Adipocyte (in vitro differentiated cells): ENCODE measurements around the gene PHACTR3.

Experiments
- DNase-seq: peaks from one replicate; pipeline ENCODE4 v3.0.0-alpha.2; 2015; ENCODE audit warnings: low read depth
- H3K27me3 ChIP-seq: replicated peaks from 2 replicates; pipeline ENCODE4 v1.7.0; 2013; ENCODE audit warnings: mild to moderate bottlenecking, low read length, moderate library complexity; ENCODE audit not compliant: control insufficient read depth, insufficient read depth
- H3K36me3 ChIP-seq: 2 replicates; pipeline ENCODE4 v1.7.0; 2013; ENCODE audit warnings: low read length, mild to moderate bottlenecking, moderate library complexity; ENCODE audit not compliant: control insufficient read depth, insufficient read depth, severe bottlenecking
- H3K4me1 ChIP-seq: 2 replicates; pipeline ENCODE4 v1.7.0; 2013; ENCODE audit warnings: mild to moderate bottlenecking, low read length, moderate library complexity; ENCODE audit not compliant: control insufficient read depth, insufficient read depth
- H3K4me3 ChIP-seq: 2 replicates; pipeline ENCODE4 v1.7.0; 2013; ENCODE audit warnings: mild to moderate bottlenecking, low read length, moderate library complexity
- H3K9ac ChIP-seq: 2 replicates; pipeline ENCODE4 v1.7.0; 2013; ENCODE audit warnings: mild to moderate bottlenecking, low read length, moderate library complexity
- H3K9me3 ChIP-seq: 2 replicates; pipeline ENCODE4 v1.7.0; 2013; ENCODE audit warnings: mild to moderate bottlenecking, low read length, moderate library complexity; ENCODE audit not compliant: control insufficient read depth

Gene PHACTR3

GRCh38 chr20:59827138-59828056, 223.1 kb downstream of the PHACTR3 start:
- H3K9me3 ChIP-seq: no peaks in the 10 kb centered on the region
- H3K4me1 ChIP-seq: no peaks in the 10 kb centered on the region
- H3K27me3 ChIP-seq: peaks cover 49% of the 10 kb centered on the region
- H3K36me3 ChIP-seq: no peaks in the 10 kb centered on the region
- H3K9ac ChIP-seq: no peak overlapping the region
- no peak overlapping the region for H3K4me3 ChIP-seq
- no peak for DNase-seq

DNA sequence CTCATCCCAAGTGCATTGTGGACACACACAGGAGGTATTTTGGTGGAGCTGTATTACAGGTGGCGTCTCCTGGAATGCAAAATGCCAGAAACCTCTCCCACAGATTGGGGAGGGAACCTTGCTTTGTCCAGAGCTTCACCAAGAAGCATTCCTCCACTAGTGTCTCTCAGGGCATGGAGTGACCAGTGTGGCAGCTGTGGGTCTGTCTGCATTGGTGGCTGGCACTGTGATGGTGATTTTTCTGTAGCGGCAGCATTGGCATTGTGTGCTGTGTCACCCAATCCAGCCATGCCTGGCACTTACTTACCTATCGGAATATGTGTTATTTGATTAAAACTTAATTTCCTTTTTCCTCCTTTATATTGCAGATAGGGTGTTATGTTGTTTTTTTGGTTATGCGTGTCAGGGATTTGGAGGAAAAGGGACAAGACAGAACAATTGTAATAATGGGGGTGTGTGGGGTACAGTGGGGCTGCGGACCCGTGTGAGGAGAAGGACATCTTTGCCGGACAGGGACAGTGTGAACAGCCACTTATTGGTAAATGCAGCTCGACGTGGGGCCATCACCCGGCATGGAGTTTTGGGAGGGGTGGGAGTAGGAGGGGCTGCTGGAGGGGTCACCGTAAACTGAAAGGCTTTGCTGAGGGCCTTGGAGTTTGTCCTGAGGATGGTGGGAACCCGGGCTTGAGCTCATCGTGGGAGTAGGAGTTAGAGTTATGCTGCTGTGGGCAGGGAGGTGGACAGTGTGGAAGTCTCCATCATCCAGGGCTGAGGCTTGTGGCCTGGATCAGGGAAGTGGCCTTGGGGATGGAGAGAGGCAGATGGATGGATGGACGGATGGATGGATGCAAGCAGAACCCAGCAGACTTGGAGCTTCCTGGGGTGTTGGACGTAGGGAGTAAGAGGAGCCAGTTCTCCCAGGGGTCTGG, 224.0 kb downstream of the PHACTR3 start:
- Histone ChIP-seq H3K9me3 (no peaks in the 10 kb centered on the region), H3K27me3 (peaks cover 48% of the 10 kb centered on the region), H3K9ac (no peak overlapping the region), H3K4me3 (no peak overlapping the region), H3K36me3 (no peaks in the 10 kb centered on the region), H3K4me1 (no peaks in the 10 kb centered on the region)
- DNase-seq: no peak

DNA sequence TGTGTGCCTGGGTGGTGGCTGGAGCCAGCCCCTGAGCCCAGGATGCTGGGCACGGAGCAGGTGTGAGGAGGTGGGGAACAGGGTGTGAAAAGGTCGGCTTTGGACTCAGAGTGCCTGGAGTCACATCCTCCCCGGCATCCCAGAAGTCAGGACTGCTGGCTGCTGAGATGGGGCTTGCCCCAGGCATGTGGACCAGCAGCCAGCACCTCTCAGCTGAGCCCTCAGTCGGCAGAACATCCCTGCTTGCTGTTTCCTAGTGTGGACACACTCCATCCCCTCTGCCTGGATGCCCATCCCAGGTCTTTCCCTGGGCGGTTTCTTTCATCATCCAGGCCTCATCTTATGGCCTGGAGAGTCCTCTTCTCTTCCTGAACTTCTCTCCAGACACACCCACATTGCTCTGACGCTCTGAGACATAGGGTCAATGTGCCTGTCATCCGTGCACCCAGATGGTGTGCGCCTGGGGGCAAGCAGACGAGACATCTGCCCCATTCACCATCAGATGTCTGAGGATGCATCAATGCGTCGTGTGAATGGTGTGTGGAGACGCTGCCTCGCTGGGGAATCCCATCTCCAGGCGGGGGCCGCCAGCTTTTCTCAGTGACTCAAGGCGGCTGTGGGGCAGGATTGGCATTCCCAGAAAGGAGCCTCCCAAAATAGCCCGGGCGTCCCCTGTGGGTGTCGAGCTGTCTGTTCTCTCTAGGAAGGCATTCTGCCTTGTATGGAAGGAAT, 224.9 kb downstream of the PHACTR3 start:
- DNase-seq: no peak
- H3K4me3 ChIP-seq: no peak overlapping the region
- peaks cover 57% of the 10 kb centered on the region for H3K27me3 ChIP-seq
- H3K9ac ChIP-seq: no peak overlapping the region
- no peaks in the 10 kb centered on the region for H3K36me3 ChIP-seq
- no peaks in the 10 kb centered on the region for H3K4me1 ChIP-seq
- H3K9me3 ChIP-seq: no peaks in the 10 kb centered on the region

- Histone ChIP-seq H3K27me3 (peaks cover 65% of the 10 kb centered on the region), H3K36me3 (no peaks in the 10 kb centered on the region), H3K4me3 (no peak overlapping the region), H3K9ac (no peak overlapping the region), H3K4me1 (no peaks in the 10 kb centered on the region), H3K9me3 (no peaks in the 10 kb centered on the region)
- no peak for DNase-seq
Observed at GRCh38 chr20:59829786-59830664, 225.7 kb downstream of the PHACTR3 start.

GRCh38 chr20:59830665-59831023, 226.3 kb downstream of the PHACTR3 start:
- Histone ChIP-seq H3K9me3 (no peaks in the 10 kb centered on the region), H3K36me3 (no peaks in the 10 kb centered on the region), H3K4me1 (peaks cover 6% of the 10 kb centered on the region), H3K9ac (no peak overlapping the region), H3K27me3 (peaks cover 67% of the 10 kb centered on the region), H3K4me3 (no peak overlapping the region)
- no peak for DNase-seq

- H3K9me3 ChIP-seq: no peaks in the 10 kb centered on the region
- no peaks in the 10 kb centered on the region for H3K36me3 ChIP-seq
- DNase-seq: no peak
Observed at GRCh38 chr20:59831024-59831915, 226.9 kb downstream of the PHACTR3 start.

DNA sequence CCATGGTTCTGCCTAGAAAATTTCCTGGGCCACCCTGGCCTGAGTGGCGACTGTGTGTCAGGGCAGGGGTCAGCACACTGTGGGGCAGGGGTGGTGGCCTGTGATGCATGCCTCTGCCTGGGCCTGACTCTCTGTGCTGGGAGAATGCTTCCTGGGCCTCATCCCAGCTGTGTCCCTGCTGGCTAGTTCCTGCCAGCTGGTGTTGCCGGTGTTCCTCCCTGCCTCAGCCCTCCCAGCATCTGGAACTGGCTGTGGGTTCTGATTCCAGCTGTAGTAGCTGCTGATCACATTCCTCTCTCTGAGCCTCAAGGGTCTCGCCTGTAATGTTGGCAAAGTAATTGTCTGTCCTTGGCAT, 227.6 kb downstream of the PHACTR3 start:
- H3K4me3 ChIP-seq: no peak overlapping the region
- peaks cover 70% of the 10 kb centered on the region for H3K27me3 ChIP-seq
- H3K4me1 ChIP-seq: peaks cover 14% of the 10 kb centered on the region
- H3K9ac ChIP-seq: no peak overlapping the region
- no peaks in the 10 kb centered on the region for H3K9me3 ChIP-seq
- H3K36me3 ChIP-seq: no peaks in the 10 kb centered on the region
- DNase-seq: no peak

More at GRCh38 chr20:59831024-59831915, 226.9 kb downstream of the PHACTR3 start:
- Histone ChIP-seq H3K27me3 (peaks cover 70% of the 10 kb centered on the region), H3K9ac (no peak overlapping the region), H3K4me1 (peaks cover 12% of the 10 kb centered on the region), H3K4me3 (no peak overlapping the region)

- DNase-seq: no peak
- Histone ChIP-seq H3K4me1 (peaks cover 14% of the 10 kb centered on the region), H3K27me3 (peaks cover 74% of the 10 kb centered on the region), H3K36me3 (no peaks in the 10 kb centered on the region), H3K4me3 (no peak overlapping the region), H3K9me3 (no peaks in the 10 kb centered on the region), H3K9ac (no peak overlapping the region)
Observed at GRCh38 chr20:59832406-59833363, 228.3 kb downstream of the PHACTR3 start.

- no peaks in the 10 kb centered on the region for H3K36me3 ChIP-seq
- H3K9ac ChIP-seq: no peak overlapping the region
- no peak for DNase-seq
- H3K9me3 ChIP-seq: no peaks in the 10 kb centered on the region
- peaks cover 73% of the 10 kb centered on the region for H3K27me3 ChIP-seq
- H3K4me1 ChIP-seq: peaks cover 14% of the 10 kb centered on the region
- no peak overlapping the region for H3K4me3 ChIP-seq
Observed at GRCh38 chr20:59835057-59835447, 230.7 kb downstream of the PHACTR3 start.
